Glutamatergic neuron (in vitro differentiated cells): ENCODE measurements around the gene SMIM36. TPM values are rescaled to one million over a fixed set of nuclear protein-coding genes. Genes with fewer than 3 reads are reported as not detected.

Source experiments
- DNase-seq: peaks from one replicate; pipeline ENCODE4 v3.0.0; 2022
- H3K27ac Mint-ChIP-seq: one replicate; pipeline ENCODE4 v1.8.0; 2020; ENCODE audit warnings: mild to moderate bottlenecking, mixed read lengths, inconsistent platforms; ENCODE audit not compliant: unreplicated experiment
- H3K27me3 Mint-ChIP-seq: one replicate; pipeline ENCODE4 v1.8.0; 2020; ENCODE audit warnings: mild to moderate bottlenecking, moderate library complexity, mixed read lengths, inconsistent platforms; ENCODE audit not compliant: unreplicated experiment
- H3K36me3 Mint-ChIP-seq: one replicate; pipeline ENCODE4 v1.8.0; 2020; ENCODE audit warnings: mild to moderate bottlenecking, mixed read lengths, inconsistent platforms; ENCODE audit not compliant: unreplicated experiment
- H3K4me1 Mint-ChIP-seq: one replicate; pipeline ENCODE4 v1.8.0; 2020; ENCODE audit warnings: mild to moderate bottlenecking, low read depth, mixed read lengths, inconsistent platforms; ENCODE audit not compliant: unreplicated experiment
- H3K4me3 Mint-ChIP-seq: one replicate; pipeline ENCODE4 v1.8.0; 2020; ENCODE audit warnings: mild to moderate bottlenecking, mixed read lengths, inconsistent platforms; ENCODE audit not compliant: unreplicated experiment
- H3K9me3 Mint-ChIP-seq: one replicate; pipeline ENCODE4 v1.8.0; 2020; ENCODE audit warnings: mild to moderate bottlenecking, moderate library complexity, mixed read lengths, inconsistent platforms; ENCODE audit not compliant: unreplicated experiment
- CTCF ChIP-seq: fragments of 200-600 bp; sonication (generic); IDR thresholded peaks from one replicate; pipeline ENCODE4 v1.5.0; 2021; ENCODE audit not compliant: partially characterized antibody, unreplicated experiment
- total RNA-seq: library from RNA; stranded (reverse); fragmentation: NEBNext Ultra II Directional; extraction: Animal tissue kit (Norgen Biotek cat#: 25700); gene quantifications from one replicate; pipeline ENCODE4 v1.2.1, GENCODE V29; 2021; ENCODE audit not compliant: unreplicated experiment

Gene SMIM36
- total RNA-seq, 1 donor from 2014 or later, result not detected

- no peak overlapping the region for H3K27ac Mint-ChIP-seq
- no peak for TF ChIP-seq CTCF
Observed at GRCh38 chr17:55462234-55462633, 49.0 kb downstream of the SMIM36 start.

GRCh38 chr17:55458978-55459377 is 52.3 kb downstream of the SMIM36 start:
- no peak overlapping the region for H3K4me3 Mint-ChIP-seq
- TF ChIP-seq CTCF, result no peak
- peaks cover 3% of the 10 kb centered on the region for H3K9me3 Mint-ChIP-seq
- no peaks in the 10 kb centered on the region for H3K36me3 Mint-ChIP-seq
- no peaks in the 10 kb centered on the region for H3K27me3 Mint-ChIP-seq
- no peak overlapping the region for H3K27ac Mint-ChIP-seq
- no peaks in the 10 kb centered on the region for H3K4me1 Mint-ChIP-seq
- no peak for DNase-seq

More at GRCh38 chr17:55462234-55462633, 49.0 kb downstream of the SMIM36 start:
- no peak for DNase-seq
- peaks cover 5% of the 10 kb centered on the region for H3K4me1 Mint-ChIP-seq
- H3K36me3 Mint-ChIP-seq, result no peaks in the 10 kb centered on the region
- H3K4me3 Mint-ChIP-seq, result no peak overlapping the region
- peaks cover 2% of the 10 kb centered on the region for H3K9me3 Mint-ChIP-seq
- H3K27me3 Mint-ChIP-seq, result peaks cover 2% of the 10 kb centered on the region

GRCh38 chr17:55458287-55458900 is 52.9 kb downstream of the SMIM36 start:
- Mint-ChIP-seq H3K9me3 (peaks cover 3% of the 10 kb centered on the region), H3K4me1 (no peaks in the 10 kb centered on the region), H3K36me3 (no peaks in the 10 kb centered on the region), H3K27me3 (no peaks in the 10 kb centered on the region), H3K27ac (no peak overlapping the region), H3K4me3 (no peak overlapping the region)
- no peak for DNase-seq
- TF ChIP-seq CTCF, result no peak

GRCh38 chr17:55456307-55457240 is 54.7 kb downstream of the SMIM36 start:
- no peak overlapping the region for H3K27ac Mint-ChIP-seq
- TF ChIP-seq CTCF, result no peak
- peaks cover 3% of the 10 kb centered on the region for H3K9me3 Mint-ChIP-seq
- H3K4me3 Mint-ChIP-seq, result no peak overlapping the region
- H3K36me3 Mint-ChIP-seq, result no peaks in the 10 kb centered on the region
- no peaks in the 10 kb centered on the region for H3K4me1 Mint-ChIP-seq
- no peaks in the 10 kb centered on the region for H3K27me3 Mint-ChIP-seq
- DNase-seq, result no peak
